HCT116 (cell line): ENCODE measurements around the gene PSMA7. TPM values are rescaled to one million over a fixed set of nuclear protein-coding genes. Genes with fewer than 3 reads are reported as not detected.

Experiments
- ATAC-seq: fragments of 200-7000 bp; cut with Tn5 transposase; 2 replicates; pipeline ENCODE4 v1.9.1; 2020; ENCODE audit warnings: mild to moderate bottlenecking, moderate library complexity
- BruUV-seq: library from RNA; stranded (reverse); fragments of 400-500 nt; replicated peaks from 2 replicates; lab custom pipeline; 2021; lab: Mats Ljungman, UMichigan
- CTCF ChIA-PET: fragments of 300-600 bp; sonication (Branson Sonifier 250); formaldehyde crosslinking; loops from one replicate; lab custom pipeline; 2021; ENCODE audit warnings: antibody characterized with exemption; lab: Charles Lee
- POLR2A ChIA-PET: fragments of 300-600, 350-600 bp; sonication (Branson Sonifier 250); formaldehyde crosslinking; loops from one replicate; lab custom pipeline; 2021; ENCODE audit warnings: antibody characterized with exemption; lab: Charles Lee
- RAD21 ChIA-PET, 2 experiments: fragments of 300-600 bp; sonication (Branson Sonifier 250); formaldehyde crosslinking; loops; one replicate each; lab custom pipeline; 2023; ENCODE audit warnings: low total read pairs in 2 of 2; ENCODE audit not compliant: uncharacterized antibody in 2 of 2, unreplicated experiment in 2 of 2, low non-redundant PET in 1 of 2; lab: Charles Lee
- DNase-seq: peaks from one replicate; pipeline ENCODE4 v3.0.0-alpha.2; 2010; ENCODE audit warnings: low read depth, low spot score
- H2AFZ ChIP-seq: fragments of 200-600 bp; shearing (Covaris generic), sonication (generic); 2 replicates; pipeline ENCODE4 v1.6.1; 2017; ENCODE audit warnings: low read depth, mixed run types, mixed read lengths, antibody characterized with exemption, low read length; ENCODE audit not compliant: poor library complexity, severe bottlenecking
- H3K27ac ChIP-seq: 2 replicates; pipeline ENCODE4 v1.5.1; 2012; ENCODE audit warnings: low read depth, low read length
- H3K27me3 ChIP-seq: fragments of 200-600 bp; sonication (generic); 2 replicates; pipeline ENCODE4 v1.6.1; 2016; ENCODE audit warnings: mixed run types, low read length, mixed read lengths; ENCODE audit not compliant: insufficient read depth
- H3K36me3 ChIP-seq, 2 experiments: fragments of 200-500 bp in 1 of 2; fragments of 200-600 bp in 1 of 2; sonication (Bioruptor generic) in 1 of 2; sonication (generic) in 1 of 2; 2 replicates each; pipeline versions ENCODE4 v1.5.1 to v1.6.1; 2014 to 2016; ENCODE audit warnings: low read length in 2 of 2, inconsistent platforms in 1 of 2, mixed read lengths in 1 of 2, mixed run types in 1 of 2; ENCODE audit not compliant: insufficient read depth in 2 of 2, control insufficient read depth in 1 of 2
- H3K4me1 ChIP-seq, 2 experiments: fragments of 200-600 bp in 1 of 2; sonication (generic) in 1 of 2; 2 replicates each; pipeline versions ENCODE4 v1.5.1 to v1.6.1; 2012 to 2017; ENCODE audit warnings: low read length in 2 of 2, inconsistent platforms in 1 of 2, mild to moderate bottlenecking in 1 of 2, mixed read lengths in 1 of 2, mixed run types in 1 of 2, moderate library complexity in 1 of 2; ENCODE audit not compliant: insufficient read depth in 2 of 2, control insufficient read depth in 1 of 2
- H3K4me2 ChIP-seq: fragments of 200-600 bp; sonication (generic); 2 replicates; pipeline ENCODE4 v1.6.1; 2017; ENCODE audit warnings: mixed run types, low read length, mixed read lengths
- H3K4me3 ChIP-seq, 2 experiments: fragments of 200-600 bp in 1 of 2; sonication (generic) in 1 of 2; replicated peaks in 1 of 2; 2 replicates each; pipeline ENCODE4 v1.5.1; 2011 to 2016; ENCODE audit warnings: low read length in 2 of 2, control low read depth in 1 of 2, low read depth in 1 of 2, mild to moderate bottlenecking in 1 of 2, mixed read lengths in 1 of 2, mixed run types in 1 of 2
- H3K79me2 ChIP-seq: fragments of 200-600 bp; sonication (generic); 2 replicates; pipeline ENCODE4 v1.6.1; 2017; ENCODE audit warnings: mild to moderate bottlenecking, mixed run types, low read length, moderate library complexity, mixed read lengths; ENCODE audit not compliant: insufficient read depth
- H3K9ac ChIP-seq: fragments of 200-600 bp; sonication (generic); 2 replicates; pipeline ENCODE4 v1.6.1; 2016; ENCODE audit warnings: low read length, mixed read lengths
- H3K9me2 ChIP-seq: fragments of 200-600 bp; sonication (generic), shearing (Covaris generic); 2 replicates; pipeline ENCODE4 v1.6.1; 2017; ENCODE audit warnings: mixed run types, mild to moderate bottlenecking, moderate library complexity; ENCODE audit not compliant: insufficient read depth
- H3K9me3 ChIP-seq, 2 experiments: fragments of 200-500 bp in 1 of 2; fragments of 200-600 bp in 1 of 2; sonication (Bioruptor generic) in 1 of 2; sonication (generic) in 1 of 2; 2 replicates each; pipeline ENCODE4 v1.6.1; 2014 to 2017; ENCODE audit warnings: low read length in 2 of 2, mixed read lengths in 2 of 2, inconsistent platforms in 1 of 2, low read depth in 1 of 2, mild to moderate bottlenecking in 1 of 2, mixed run types in 1 of 2, moderate library complexity in 1 of 2; ENCODE audit not compliant: control insufficient read depth in 1 of 2, insufficient read depth in 1 of 2
- H4K20me1 ChIP-seq: fragments of 200-600 bp; sonication (generic), shearing (Covaris generic); 2 replicates; pipeline ENCODE4 v1.6.1; 2017; ENCODE audit warnings: mixed run types, mild to moderate bottlenecking, moderate library complexity; ENCODE audit not compliant: insufficient read depth
- ATF3 ChIP-seq: IDR thresholded peaks from 2 replicates; pipeline ENCODE4 v1.6.1; 2012
- CBX3 ChIP-seq: IDR thresholded peaks from 2 replicates; pipeline ENCODE4 v1.6.1; 2012; ENCODE audit warnings: low read depth
- EZH2 ChIP-seq: fragments of 200-600 bp; sonication (generic); IDR thresholded peaks from 2 replicates; pipeline ENCODE4 v1.6.1; 2017; ENCODE audit warnings: antibody characterized with exemption, mixed run types
- FOSL1 ChIP-seq: IDR thresholded peaks from 2 replicates; pipeline ENCODE4 v1.6.1; 2012; ENCODE audit warnings: low read depth
- JUND ChIP-seq: IDR thresholded peaks from 2 replicates; pipeline ENCODE4 v1.6.1; 2012
- MAX ChIP-seq: IDR thresholded peaks from 2 replicates; pipeline ENCODE4 v1.6.1; 2012
- RAD21 ChIP-seq: IDR thresholded peaks from 2 replicates; pipeline ENCODE4 v1.6.1; 2012; ENCODE audit warnings: low read depth, mild to moderate bottlenecking
- SIN3A ChIP-seq: IDR thresholded peaks from 2 replicates; pipeline ENCODE4 v1.6.1; 2012; ENCODE audit warnings: low read depth
- SP1 ChIP-seq: IDR thresholded peaks from 2 replicates; pipeline ENCODE4 v1.6.1; 2012; ENCODE audit warnings: low read depth
- SRF ChIP-seq: IDR thresholded peaks from 2 replicates; pipeline ENCODE4 v1.6.1; 2012; ENCODE audit warnings: low read depth
- YY1 ChIP-seq: IDR thresholded peaks from 2 replicates; pipeline ENCODE4 v1.6.1; 2011; ENCODE audit warnings: low read length, low read depth, moderate library complexity, mild to moderate bottlenecking; ENCODE audit not compliant: insufficient replicate concordance; ENCODE audit errors: extremely low read depth
- ZBTB33 ChIP-seq: IDR thresholded peaks from 2 replicates; pipeline ENCODE4 v1.6.1; 2011; ENCODE audit warnings: mild to moderate bottlenecking, low read length, moderate library complexity; ENCODE audit not compliant: insufficient replicate concordance; ENCODE audit errors: extremely low read depth
- ZFX ChIP-seq: fragments of 450-650 bp; IDR thresholded peaks from 2 replicates; pipeline ENCODE4 v1.6.1; 2017
- ZNF274 ChIP-seq: fragments of 200-500 bp; sonication (Bioruptor generic); IDR thresholded peaks from 2 replicates; pipeline ENCODE4 v1.6.1; 2014; ENCODE audit warnings: mild to moderate bottlenecking, low read depth, low read length, inconsistent platforms
- intact Hi-C: fragments of 100-400 bp; cut with micrococcal nuclease; formaldehyde crosslinking; loops from 2 replicates; pipeline ENCODE4 v1.10.0; 2022
- total RNA-seq: library from RNA; stranded (reverse); gene quantifications from one replicate; pipeline ENCODE4 v1.2.1, GENCODE V29; 2021; ENCODE audit not compliant: unreplicated experiment

The PSMA7 gene
- total RNA-seq, 1 experiment from 2014 or later = 364 TPM

GRCh38 chr20:62163485-62163865 lies 20.3 kb upstream of the PSMA7 start:
- Histone ChIP-seq H2AFZ (no peak overlapping the region), H3K27ac (no peak overlapping the region; the same call in 1 of the 2 replicates), H3K9ac (no peak overlapping the region), H3K9me3 (no peaks in the 10 kb centered on the region), H3K36me3 (peaks cover 19 to 25% of the 10 kb centered on the region in 2 experiments; a peak in 3 of 4 replicates), H3K27me3 (no peaks in the 10 kb centered on the region), H3K4me1 (peaks cover 29 to 36% of the 10 kb centered on the region in 2 experiments), H4K20me1 (peaks cover 3% of the 10 kb centered on the region; the same call in 1 of the 2 replicates), H3K9me2 (no peaks in the 10 kb centered on the region), H3K79me2 (peaks cover 26% of the 10 kb centered on the region), H3K4me3 (no peak overlapping the region), H3K4me2 (no peak overlapping the region)
- no peak for TF ChIP-seq ZBTB33
- TF ChIP-seq YY1 = no peak
- TF ChIP-seq CBX3 = no peak
- ChIA-PET CTCF (no interaction called here), POLR2A (no interaction called here), RAD21 (no interaction called here)
- intact Hi-C loops = no loop called here
- no TSS peak for BruUV-seq
- no peak for ATAC-seq
- no peak for DNase-seq

DNA sequence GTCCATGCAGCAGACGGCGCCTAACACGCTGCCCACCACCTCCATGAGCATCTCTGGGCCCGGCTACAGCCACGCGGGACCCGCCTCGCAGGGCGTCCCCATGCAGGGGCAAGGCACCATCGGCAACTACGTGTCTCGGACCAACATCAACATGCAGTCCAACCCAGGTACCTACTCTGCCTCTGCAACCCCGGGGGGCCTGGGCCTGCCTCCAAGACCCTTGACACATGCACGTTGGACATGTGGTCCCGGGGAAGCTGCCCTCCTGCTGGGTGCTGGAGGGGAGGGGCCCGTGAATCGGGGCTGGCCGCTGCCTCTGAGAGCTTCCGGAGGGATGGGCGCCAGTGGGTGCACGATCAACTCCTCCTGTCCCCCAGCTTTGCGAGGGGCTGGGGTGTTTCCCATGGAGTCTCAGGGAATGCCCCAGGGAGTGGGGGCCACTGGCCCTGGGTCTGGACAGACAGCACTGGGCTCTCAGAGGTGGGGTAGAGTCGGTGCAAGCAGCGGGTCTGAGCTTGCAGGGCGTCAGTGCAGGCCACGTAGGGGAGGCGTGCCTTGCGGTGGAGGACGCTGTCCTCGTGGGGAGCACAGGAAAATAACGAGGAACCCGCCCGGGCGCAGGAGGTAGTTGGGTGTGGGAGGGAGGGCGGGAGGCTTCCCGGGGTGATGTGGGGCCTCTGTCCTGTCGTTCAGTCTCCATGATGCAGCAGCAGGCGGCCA lies 19.7 kb upstream of the PSMA7 start:
- Histone ChIP-seq H3K79me2 (peaks cover 32% of the 10 kb centered on the region), H3K9me2 (no peaks in the 10 kb centered on the region), H3K4me2 (no peak overlapping the region), H2AFZ (no peak overlapping the region), H3K4me3 (no peak overlapping the region), H3K36me3 (peaks cover 19 to 25% of the 10 kb centered on the region in 2 experiments; a peak in 3 of 4 replicates), H3K4me1 (peaks cover 29 to 40% of the 10 kb centered on the region in 2 experiments), H4K20me1 (peaks cover 3% of the 10 kb centered on the region; the same call in 1 of the 2 replicates), H3K9me3 (no peaks in the 10 kb centered on the region), H3K27me3 (no peaks in the 10 kb centered on the region), H3K27ac (no peak overlapping the region), H3K9ac (no peak overlapping the region)
- DNase-seq (no peak), ATAC-seq (no peak)
- TF ChIP-seq RAD21 = no peak
- TF ChIP-seq ZBTB33 = no peak
- TF ChIP-seq FOSL1 = no peak
- TF ChIP-seq ATF3 = no peak
- no peak for TF ChIP-seq CBX3
- TF ChIP-seq JUND = no peak
- no peak for TF ChIP-seq SRF
- no peak for TF ChIP-seq MAX
- TF ChIP-seq ZNF274 = no peak
- TF ChIP-seq SP1 = no peak
- TF ChIP-seq ZFX = no peak
- TF ChIP-seq SIN3A = no peak
- TF ChIP-seq EZH2 = no peak
- no peak for TF ChIP-seq YY1
- no TSS peak for BruUV-seq
- intact Hi-C loops = no loop called here
- POLR2A ChIA-PET = no interaction called here
- RAD21 ChIA-PET = no interaction called here
- CTCF ChIA-PET = no interaction called here
